Stimulated activated CD8-positive, alpha-beta memory T cell treated with anti-CD3 and anti-CD28 coated beads, Interleukin-4, amount 100 ng/mL, for 1 hour (primary cell): Measurements from ENCODE around the gene GIMAP6.
"Not testable (repeated sequence)": the region's sequence is repeated elsewhere in the genome, so short reads cannot be mapped to it uniquely, and the experiment has no call there.

Experiments used
- DNase-seq, 2 donors: peaks; one replicate each; pipeline ENCODE4 v3.0.0-alpha.2; 2020; ENCODE audit warnings: low read depth in 2 of 2, low spot score in 1 of 2

The GIMAP6 gene

DNA sequence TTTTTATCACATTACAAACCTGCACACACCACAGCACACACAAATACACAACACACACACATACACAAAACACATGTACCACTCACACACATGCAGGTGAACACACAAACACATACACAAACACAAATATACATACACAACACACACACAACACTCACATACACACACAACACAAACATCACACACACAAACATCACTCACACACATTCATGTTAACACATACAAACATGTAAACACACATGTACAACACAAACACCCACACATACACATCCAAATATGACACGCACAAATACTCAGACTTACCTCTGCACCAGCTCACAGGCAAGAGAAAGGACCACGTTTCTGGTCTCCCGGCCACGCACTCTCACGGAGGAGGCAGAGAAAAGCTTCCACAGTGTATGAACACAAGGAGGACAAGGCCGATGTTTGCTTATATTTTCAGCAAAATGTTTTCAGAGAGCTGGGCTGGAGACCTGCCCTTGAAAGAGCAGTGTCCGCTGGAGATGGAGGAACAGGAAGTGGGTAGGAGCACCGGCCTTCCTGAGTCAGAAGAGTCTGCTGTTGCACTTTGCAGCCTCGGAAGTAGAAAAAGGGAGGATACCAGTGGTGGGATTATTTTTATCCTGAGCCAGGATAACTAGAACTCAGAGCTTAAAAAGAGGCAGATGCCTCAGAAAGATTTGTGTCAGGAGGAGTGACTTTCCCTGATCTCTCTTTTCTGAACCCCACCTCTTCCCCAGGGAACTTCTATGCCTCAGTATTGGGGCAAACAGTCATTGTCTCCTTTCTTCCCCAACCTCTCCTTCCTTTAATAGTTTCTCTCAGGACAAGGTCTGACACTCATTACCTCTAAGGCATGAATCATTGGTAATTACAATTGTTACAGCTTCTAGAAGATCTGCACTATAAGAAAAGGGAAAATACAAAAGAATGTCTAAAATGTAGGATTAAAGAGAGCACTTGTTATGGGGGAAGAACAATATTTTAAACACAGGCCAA lies at the start of gene GIMAP6:
Gene GIMAP6, minus strand, starts transcription at position 520 of the 999 bp plus-strand sequence. CDS start 2,243 bp downstream, outside the sequence.
- peak in 1 of 2 donors; percentile 24 for DNase-seq

DNA sequence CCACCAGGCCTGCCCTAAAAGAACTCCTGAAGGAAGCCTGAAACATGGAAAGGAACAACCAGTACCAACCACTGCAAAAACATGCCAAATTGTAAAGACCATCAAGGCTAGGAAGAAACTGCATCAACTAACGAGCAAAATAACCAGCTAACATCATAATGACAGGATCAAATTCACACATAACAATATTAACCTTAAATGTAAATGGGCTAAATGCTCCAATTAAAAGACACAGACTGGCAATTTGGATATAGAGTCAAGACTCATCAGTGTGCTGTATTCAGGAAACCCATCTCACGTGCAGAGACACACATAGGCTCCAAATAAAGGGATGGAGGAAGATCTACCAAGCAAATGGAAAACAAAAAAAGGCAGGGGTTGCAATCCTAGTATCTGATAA lies 48.2 kb upstream of the GIMAP6 start:
- not testable (repeated sequence) for DNase-seq

DNA sequence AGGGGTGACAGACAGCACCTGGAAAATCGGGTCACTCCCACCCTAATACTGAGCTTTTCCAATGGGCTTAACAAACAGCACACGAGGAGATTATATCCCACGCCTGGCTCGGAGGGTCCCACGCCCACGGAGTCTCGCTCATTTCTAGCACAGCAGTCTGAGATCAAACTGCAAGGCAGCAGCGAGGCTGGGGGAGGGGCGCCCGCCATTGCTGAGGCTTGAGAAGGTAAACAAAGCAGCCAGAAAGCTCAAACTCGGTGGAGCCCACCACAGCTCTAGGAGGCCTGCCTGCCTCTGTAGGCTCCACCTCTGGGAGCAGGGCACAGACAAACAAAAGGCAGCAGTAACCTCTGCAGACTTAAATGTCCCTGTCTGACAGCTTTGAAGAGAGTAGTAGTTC lies 46.4 kb upstream of the GIMAP6 start:
- not testable (repeated sequence) for DNase-seq

DNA sequence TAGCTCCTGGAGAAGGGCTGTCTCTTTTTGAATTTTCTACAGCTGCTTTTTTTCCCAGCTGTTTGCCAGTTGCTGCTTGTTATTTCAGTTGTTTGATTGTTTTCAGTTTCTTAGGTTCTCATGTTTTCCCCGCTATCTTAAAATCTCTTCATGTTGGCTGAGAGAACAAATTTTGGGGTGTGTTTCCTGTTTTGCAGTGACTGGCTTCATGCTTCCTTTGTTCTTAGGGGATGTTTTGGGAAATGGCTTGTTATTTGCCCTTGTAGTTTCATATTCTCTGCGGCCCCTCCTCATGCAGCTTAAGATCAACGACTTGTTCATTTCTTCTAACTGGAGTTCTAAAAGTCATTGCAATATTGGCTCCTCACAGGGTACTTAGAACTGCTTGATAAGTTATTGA lies 44.7 kb upstream of the GIMAP6 start:
- DNase-seq: not testable (repeated sequence)

DNA sequence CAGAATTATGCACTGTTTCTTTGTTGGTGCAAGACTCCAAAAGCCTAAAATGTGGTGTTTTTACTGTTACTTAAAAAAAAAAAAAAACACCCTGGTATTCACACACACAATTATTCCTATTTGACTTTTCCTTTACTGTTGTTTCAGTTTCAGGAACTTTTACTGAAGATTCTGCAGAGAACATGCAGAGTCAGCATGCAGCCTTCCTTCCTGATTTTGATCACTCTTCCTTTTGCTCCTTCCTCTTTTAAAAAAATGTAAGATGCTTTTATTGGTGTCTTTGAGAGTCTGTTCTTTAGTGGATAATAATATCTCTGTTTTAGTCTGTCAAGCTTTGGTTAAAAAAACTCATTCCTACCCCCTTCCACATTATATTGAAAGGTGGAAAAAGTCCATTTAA lies 44.1 kb upstream of the GIMAP6 start:
- not testable (repeated sequence) for DNase-seq

DNA sequence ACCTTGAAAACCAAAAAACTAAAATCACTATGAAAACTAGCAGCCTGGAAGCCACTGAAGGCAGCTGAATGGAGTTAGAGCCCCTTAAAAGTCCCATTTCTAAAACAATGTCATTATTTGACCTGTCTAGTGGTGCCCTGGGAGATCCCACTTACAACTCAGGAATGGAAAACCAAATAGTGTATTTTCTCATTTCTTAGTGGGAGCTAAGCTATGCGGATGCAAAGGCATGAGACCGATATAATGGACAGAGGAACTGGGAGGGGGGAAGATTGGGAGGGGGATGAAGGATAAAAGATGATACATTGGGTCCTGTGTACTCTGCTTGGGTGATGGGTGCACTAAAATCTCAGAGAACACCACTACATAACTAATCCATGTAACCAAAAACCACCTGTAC lies 43.5 kb upstream of the GIMAP6 start:
- no peak for DNase-seq

DNA sequence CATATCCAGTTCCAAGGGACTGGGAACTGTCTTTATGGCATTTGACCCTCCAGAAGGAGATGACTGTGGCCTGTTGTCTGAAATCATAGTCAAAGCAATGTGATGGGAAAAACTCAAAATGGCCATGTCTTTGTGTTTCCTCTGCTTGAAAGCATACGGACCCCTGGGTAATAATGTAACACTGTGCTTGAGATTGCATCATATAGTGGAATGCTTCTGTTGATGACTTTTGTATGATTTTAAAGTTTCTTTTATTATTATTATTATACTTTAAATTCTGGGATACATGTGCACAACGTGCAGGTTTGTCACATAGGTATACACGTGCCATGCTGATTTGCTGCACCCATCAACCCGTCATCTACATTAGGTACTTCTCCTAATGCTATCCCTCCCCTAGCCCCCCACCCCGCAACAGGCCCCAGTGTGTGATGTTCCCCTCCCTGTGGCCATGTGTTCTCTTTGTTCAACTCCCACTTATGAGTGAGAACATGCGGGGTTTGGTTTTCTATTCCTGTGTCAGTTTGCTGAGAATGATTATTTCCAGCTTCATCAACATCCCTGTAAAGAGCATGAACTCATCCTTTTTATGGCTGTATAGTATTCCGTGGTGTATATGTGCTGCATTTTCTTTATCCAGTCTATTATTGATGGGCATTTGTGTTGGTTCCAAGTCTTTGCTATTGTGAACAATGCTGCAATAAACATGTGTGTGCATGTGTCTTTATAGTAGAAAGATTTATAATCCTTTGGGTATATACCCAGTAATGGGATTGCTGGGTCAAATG lies 39.8 kb upstream of the GIMAP6 start:
- not testable (repeated sequence) for DNase-seq

DNA sequence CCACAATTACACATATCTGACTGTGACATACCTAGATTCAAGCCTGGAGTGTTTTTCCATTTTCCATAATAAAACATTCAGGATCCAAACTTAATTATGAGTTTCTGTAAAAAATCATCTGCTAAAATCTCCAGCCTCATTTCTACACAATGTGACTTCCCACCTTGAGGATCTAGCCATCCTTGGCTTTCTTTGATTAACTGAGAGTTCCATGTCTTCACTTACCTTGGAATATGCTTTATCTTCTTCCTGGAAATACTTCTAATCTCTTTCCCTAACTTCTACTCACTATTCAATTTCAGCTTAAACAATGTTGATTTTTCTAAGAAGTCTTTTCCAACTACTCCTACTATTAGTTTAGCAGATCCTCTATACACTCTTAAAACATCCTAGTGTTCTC lies 36.8 kb upstream of the GIMAP6 start:
- no peak for DNase-seq

DNA sequence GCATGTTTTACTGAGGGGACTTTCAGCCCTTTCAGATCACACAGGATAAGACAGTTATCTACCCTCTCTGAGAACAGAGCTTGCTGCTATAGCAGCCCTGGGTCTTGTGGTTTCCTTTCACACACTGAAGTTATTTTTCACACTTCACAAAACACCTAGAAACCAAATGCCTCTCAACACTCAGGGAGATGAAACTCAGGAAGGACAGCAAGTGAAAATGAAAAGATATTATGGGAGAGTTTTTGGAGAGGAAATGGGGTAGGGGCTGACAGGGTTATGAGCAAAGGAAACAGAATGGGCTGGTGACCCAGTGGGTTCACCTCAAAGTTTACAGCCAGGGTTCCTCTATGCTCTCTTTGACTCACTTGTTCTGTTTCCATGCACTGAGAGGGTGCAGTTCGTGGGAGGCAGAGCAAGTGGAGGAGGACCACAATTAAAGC lies 36.3 kb upstream of the GIMAP6 start:
- DNase-seq: no peak

DNA sequence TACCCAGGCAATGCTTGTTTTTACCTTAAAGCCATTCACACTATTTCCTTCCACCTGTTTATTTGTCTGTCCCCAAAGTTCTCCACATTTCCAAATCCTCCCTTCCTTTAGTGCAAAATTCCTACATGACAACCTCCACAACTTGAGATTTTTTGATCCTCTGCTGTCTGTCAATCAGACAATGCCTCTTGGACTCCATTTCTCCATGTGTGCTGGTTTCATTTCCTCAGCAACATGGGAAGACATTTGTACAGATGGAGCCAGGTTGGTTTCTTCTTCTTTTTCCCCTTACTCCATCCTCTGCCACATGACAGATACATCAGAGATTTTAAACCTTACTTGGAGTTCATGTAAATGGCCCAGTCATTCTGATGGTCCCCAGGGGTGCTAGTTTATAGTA lies 34.2 kb upstream of the GIMAP6 start:
- DNase-seq: no peak

DNA sequence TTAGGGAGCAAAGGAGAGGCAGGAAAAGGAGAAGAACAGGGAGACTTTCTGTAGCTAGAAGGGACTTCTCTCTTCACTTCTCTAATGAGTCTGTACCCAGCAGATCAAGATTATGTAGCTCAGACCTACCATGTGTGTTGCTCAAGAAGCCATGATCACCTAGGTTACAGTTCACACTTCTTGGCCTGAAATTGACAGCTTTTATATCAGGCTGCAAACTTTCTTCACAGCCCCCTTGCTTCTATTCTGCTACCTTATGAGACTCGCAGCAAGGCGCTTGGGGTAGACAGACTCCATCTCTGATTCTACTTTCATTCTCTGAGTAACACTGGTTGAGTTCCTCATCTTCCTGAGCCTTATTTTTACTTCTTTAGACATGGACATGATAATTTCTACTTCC lies 33.7 kb upstream of the GIMAP6 start:
- no peak for DNase-seq

DNA sequence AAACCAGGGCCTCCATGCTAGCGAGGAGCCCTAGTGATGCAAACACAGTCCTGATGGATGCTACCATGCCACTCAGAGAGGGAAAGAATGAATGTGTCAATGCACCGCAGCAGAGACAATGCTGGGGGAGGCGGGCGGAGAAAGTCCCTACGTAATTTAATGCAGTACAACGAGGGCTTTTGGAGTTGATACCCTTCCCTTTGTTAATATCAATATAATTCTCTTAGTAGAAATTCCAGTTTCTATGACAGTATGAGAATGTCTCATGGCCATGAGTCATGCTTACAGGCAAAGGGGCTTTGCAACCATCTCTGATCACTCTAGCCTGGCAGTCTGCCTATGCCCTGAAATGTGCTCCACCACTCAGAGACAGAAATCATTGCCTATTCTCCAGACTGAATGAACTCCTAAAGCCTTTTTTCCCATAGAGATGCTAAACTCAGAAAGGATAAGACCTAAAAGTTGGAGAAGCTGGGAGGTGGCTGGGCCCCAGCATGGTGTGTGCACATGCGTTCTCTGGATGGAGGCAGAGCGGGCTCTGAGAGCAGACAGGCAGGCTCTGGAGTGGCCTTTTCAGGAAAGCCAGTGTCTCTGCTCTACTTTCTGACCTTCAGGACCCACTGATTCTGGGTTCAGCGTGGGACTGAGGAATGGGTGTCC lies 33.0 kb upstream of the GIMAP6 start:
- DNase-seq: no peak

DNA sequence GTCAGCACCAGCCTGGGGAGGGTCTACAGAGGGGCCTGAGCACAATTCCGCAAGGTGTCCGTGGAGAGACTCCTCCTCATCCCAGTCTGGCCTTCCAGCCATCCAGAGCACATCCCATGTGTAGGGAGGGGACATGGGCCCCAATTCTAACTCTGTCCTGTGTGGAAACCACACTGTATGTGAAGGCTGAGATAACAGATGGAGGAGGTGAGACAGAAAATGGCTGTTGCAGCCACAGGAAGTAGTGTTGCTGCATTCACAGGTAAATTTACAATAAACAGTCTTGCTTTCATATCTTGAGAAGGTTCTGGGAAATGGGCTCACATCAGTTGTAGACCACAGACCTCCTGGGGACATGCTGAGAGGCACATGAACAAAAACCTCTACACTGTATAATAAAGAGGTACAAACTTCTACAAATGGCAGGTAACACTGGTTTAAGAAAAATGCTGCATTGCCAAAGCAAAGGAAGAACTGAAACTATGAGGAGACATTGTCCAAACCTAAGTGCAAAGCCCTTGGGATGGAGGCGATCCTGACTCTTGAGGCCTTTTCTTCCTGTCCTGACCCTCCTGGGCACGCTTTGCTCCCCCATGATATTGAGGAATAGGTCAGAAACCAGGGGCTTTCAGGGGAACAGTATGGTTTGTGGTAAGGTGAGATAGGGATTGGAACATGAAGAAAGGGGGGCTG lies 31.8 kb upstream of the GIMAP6 start:
- no peak for DNase-seq

DNA sequence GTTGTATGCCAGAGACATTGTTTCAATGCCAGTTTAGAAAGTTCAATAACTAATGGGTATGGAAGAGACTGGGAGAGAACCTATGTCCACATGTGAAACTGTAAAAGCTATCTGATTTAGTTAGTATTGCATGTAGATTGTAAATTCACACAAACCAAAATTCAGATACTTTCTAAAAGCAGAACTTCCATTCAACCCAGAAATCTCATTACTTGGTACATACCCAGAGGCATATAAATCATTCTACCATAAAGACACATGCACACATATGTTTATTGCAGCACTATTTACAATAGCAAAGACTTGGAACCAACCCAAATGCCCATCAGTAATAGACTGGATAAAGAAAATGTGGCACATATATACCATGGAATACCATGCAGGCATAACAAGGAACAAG lies 30.6 kb upstream of the GIMAP6 start:
- not testable (repeated sequence) for DNase-seq

DNA sequence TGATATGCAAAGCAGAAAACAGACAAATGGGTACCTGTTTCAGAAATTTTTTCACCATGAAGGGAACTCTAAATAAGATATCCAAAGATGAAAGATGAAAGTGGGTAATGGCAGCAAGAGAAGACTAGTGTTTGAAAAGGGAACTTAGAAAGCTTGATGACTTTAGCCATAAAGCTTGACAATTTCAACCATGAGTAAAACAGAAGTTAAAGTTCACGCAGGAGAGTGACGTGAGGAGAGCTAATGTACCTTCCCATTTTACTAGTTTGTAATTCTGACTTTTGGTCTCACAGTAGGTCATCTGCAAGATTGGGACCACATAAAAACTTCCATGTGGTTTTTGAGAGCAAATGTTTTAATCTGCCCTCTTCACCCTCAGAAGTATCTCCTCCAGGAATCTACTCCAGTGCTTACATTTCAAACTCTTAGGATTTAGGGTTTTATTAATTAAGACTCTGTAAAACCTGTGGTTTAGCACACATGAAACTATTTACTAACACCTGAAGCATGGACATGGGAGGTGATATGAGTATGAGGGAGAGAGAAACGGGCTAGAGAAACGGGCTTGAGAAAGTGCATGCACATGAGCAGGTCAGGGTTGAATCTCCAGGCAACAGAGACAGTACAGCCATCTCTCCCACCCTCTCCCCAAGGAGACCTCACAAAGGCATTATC lies 28.9 kb upstream of the GIMAP6 start:
- DNase-seq: no peak

DNA sequence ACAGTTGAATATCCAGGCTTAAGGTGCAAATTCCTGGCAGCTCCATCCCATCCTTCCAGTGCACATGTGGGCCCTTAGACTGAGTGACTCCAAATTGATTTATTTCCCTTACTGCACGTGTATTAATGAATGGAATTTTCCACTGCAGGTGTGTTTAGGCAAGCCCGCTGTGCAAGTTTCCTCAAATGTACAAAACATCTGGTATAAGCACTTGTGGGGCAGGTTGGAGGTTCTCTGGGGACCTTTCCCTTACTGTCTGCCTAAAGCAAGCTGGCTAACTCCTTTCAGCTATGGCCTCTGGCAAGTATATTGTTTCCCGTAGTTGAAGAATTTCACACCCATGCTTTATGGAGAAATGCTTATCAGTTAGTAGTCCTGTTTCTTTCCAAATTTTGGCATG lies 25.3 kb upstream of the GIMAP6 start:
- DNase-seq: no peak

DNA sequence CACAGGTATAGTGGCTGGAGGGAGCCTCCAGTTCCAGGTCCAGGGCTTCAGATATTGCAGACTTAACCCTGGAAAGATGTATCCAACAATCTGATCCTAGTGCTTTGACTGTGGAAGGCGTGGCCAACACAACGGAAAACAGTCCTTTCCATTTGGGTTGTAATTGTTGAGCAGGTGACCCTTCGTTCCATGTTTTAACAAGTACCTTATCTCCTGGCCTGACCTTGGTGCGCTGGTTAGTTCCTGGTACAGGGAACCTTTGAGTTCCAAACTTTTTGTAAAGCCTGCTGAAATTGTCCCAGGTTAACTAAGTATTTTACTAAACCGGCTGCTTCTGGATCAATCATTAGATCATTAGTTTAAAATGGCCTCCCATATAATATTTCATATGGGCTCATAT lies 23.9 kb upstream of the GIMAP6 start:
- no peak for DNase-seq

DNA sequence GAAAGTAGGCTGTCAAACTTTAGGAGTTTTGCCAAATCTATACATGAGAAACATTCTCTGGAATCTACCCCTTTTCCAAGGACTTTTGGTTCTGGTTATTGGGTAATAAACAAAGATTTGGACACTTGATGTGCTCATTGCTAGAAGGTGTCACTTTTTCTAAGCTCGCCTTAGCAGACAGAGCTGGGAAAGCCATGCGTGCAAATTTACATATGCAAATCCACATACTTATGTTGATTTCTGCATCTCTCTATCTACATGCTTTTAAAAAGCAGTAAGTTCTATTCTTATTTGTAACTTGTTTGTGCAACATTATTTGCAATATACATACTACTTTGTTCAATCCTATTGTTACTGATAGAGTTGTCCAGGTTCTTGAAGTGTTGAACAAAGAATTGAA lies 22.5 kb upstream of the GIMAP6 start:
- no peak for DNase-seq

DNA sequence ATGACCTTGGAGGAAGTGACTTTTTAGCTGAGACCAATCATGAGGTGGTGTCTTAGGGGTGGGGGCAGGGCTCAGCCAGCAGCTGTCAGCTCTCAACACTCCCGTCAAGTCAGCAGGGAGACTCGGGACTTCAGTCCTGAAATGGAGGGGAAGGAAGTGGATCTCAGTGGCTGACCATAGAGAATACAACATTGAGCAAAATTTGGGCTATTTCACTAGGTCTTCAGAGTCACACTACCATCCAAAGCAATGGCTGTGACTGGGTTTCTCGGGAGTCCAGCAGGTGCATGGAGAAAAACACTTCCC lies 16.8 kb upstream of the GIMAP6 start:
- no peak for DNase-seq

DNA sequence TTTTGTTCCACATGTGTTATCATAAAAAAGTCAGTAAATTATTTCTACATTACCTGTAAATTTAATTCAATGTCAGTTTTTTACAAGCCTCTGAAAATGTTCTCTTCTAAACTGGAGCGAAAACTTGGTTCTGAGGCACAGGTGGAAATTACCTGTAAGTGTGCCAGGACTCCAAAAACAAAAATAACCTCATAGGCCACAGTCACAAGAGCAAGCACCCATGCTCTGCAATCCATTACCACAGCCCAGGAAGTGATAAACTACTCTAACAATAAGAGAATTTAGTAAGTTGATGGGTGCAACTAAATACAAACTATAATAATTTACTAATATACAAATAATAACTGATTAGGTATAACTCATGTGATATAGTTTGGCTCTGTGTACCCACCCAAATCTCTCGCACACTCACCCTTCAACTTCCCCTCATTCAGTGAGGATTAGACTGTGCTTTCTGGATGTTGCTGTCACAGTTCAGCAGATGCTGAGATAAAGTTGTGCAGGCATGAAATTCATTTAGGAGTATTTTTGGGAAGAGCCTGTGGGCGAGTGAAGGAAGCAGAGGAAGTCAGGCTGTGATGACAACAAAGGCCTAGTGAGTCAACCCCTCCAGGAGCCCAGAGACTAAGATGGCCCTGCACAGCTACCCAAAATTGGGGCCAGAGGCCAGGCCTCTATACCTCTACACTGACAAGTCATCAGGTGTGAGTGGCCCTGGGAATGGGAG lies 16.3 kb upstream of the GIMAP6 start:
- no peak for DNase-seq
